CD4-positive, CD25-positive, alpha-beta regulatory T cell (primary cell): Measurements from ENCODE around the gene SOAT2. TPM values are rescaled to one million over a fixed set of nuclear protein-coding genes. Genes with fewer than 3 reads are reported as not detected.
A peak's percentile ranks its signal among the peaks of the same experiment; 100 is the strongest.

Experiments
- ATAC-seq, 2 donors: fragments of 150-1000 bp; cut with Tn5 transposase; one replicate each; pipeline ENCODE4 v1.10.0; 2021; ENCODE audit warnings: low read depth in 2 of 2, moderate number of reproducible peaks in 2 of 2, moderate library complexity in 1 of 2
- DNase-seq, 3 donors: peaks; one replicate each; pipeline versions ENCODE4 v3.0.0 to v3.0.0-alpha.2; 2012 to 2022; ENCODE audit warnings: mixed read lengths in 1 of 3
- H3K27ac ChIP-seq: one replicate; pipeline ENCODE4 v1.7.0; 2013; ENCODE audit warnings: mild to moderate bottlenecking, low read length; ENCODE audit not compliant: insufficient read depth, poor library complexity, severe bottlenecking
- H3K27me3 ChIP-seq: one replicate; pipeline ENCODE4 v1.7.0; 2013; ENCODE audit warnings: low read length; ENCODE audit not compliant: control insufficient read depth, insufficient read depth
- H3K36me3 ChIP-seq: one replicate; pipeline ENCODE4 v1.7.0; 2013; ENCODE audit warnings: mild to moderate bottlenecking, low read length, moderate library complexity; ENCODE audit not compliant: control insufficient read depth, insufficient read depth
- H3K4me1 ChIP-seq: 2 replicates; pipeline ENCODE4 v1.7.0; 2013; ENCODE audit warnings: mild to moderate bottlenecking, low read length; ENCODE audit not compliant: insufficient read depth, control insufficient read depth, poor library complexity, severe bottlenecking
- H3K4me3 ChIP-seq: one replicate; pipeline ENCODE4 v1.7.0; 2013; ENCODE audit warnings: low read depth, mild to moderate bottlenecking, low read length, moderate library complexity
- H3K9me3 ChIP-seq, 2 experiments: 1 replicate in 1 of 2; 2 replicates in 1 of 2; pipeline ENCODE4 v1.7.0; 2013; ENCODE audit warnings: low read length in 2 of 2, mild to moderate bottlenecking in 1 of 2, moderate library complexity in 1 of 2; ENCODE audit not compliant: control insufficient read depth in 2 of 2
- H3K27ac Mint-ChIP-seq, 3 donors: one replicate each; pipeline ENCODE4 v1.8.0; 2020 to 2022; ENCODE audit warnings: mild to moderate bottlenecking in 3 of 3, mixed read lengths in 3 of 3, moderate library complexity in 2 of 3
- H3K27me3 Mint-ChIP-seq: one replicate; pipeline ENCODE4 v1.8.0; 2022; ENCODE audit warnings: mild to moderate bottlenecking, mixed read lengths
- H3K36me3 Mint-ChIP-seq: one replicate; pipeline ENCODE4 v1.8.0; 2020; ENCODE audit warnings: mixed read lengths
- H3K4me1 Mint-ChIP-seq, 4 donors: one replicate each; pipeline ENCODE4 v1.8.0; 2020 to 2022; ENCODE audit warnings: mixed read lengths in 4 of 4, mild to moderate bottlenecking in 1 of 4
- H3K4me3 Mint-ChIP-seq, 4 donors: one replicate each; pipeline ENCODE4 v1.8.0; 2020 to 2022; ENCODE audit warnings: mild to moderate bottlenecking in 4 of 4, mixed read lengths in 4 of 4, moderate library complexity in 3 of 4
- H3K9me3 Mint-ChIP-seq, 7 donors: one replicate each; pipeline ENCODE4 v1.8.0; 2020 to 2022; ENCODE audit warnings: mixed read lengths in 7 of 7, mild to moderate bottlenecking in 3 of 7, moderate library complexity in 2 of 7
- polyA plus RNA-seq, 4 donors: library from polyadenylated mRNA; unstranded; fragments of 300-500 nt; fragmentation: Illumina TruSeq; gene quantifications; one replicate each; pipeline ENCODE4 v1.2.3, GENCODE V29; 2021
- total RNA-seq: library from RNA; stranded (reverse); gene quantifications from one replicate; pipeline ENCODE4 v1.2.3, GENCODE V29; 2022

SOAT2 gene
- total and polyA plus RNA-seq, 5 donors from 2014 or later: 0.37 TPM; not detected in 4

DNA sequence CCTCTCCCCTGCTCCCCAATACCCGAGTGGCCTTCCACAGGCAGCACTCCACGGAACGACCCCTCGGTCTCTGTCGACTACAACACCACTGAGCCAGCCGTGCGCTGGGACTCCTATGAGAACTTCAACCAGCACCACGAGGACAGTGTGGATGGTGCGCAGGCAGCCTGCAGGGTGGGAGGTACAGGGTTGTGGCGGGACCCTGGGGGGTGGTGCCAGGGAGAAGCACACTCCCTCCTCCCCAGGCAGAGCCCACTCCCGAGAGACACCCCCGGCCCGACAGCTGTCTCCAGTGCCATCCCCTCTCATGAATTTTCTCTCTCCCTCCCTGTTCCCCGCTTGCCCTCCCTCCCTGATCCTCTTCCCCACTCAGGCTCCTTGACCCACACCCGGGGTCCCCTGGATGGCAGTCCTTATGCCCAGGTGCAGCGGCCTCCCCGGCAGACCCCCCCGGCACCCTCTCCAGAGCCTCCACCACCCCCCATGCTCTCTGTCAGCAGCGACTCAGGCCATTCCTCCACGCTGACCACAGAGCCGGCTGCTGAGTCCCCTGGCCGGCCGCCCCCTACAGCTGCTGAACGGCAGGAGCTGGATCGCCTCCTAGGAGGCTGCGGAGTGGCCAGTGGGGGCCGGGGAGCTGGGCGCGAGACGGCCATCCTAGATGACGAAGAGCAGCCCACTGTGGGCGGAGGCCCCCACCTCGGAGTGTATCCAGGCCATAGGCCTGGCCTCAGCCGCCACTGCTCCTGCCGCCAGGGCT, 44.4 kb upstream of the SOAT2 start:
- Histone ChIP-seq H3K9me3 (no peaks in the 10 kb centered on the region), H3K4me3 (no peak overlapping the region), H3K4me1 (peaks cover 10% of the 10 kb centered on the region), H3K27ac (no peak overlapping the region), H3K36me3 (no peaks in the 10 kb centered on the region), H3K27me3 (no peaks in the 10 kb centered on the region)
- Mint-ChIP-seq H3K4me3 (no peak overlapping the region), H3K27ac (no peak overlapping the region), H3K9me3 (no peaks in the 10 kb centered on the region), H3K4me1 (peaks cover 0 to 7% (median 2%) of the 10 kb centered on the region in 4 donors), H3K36me3 (no peaks in the 10 kb centered on the region), H3K27me3 (peaks cover 4% of the 10 kb centered on the region)
- DNase-seq: no peak
- ATAC-seq: no peak

DNA sequence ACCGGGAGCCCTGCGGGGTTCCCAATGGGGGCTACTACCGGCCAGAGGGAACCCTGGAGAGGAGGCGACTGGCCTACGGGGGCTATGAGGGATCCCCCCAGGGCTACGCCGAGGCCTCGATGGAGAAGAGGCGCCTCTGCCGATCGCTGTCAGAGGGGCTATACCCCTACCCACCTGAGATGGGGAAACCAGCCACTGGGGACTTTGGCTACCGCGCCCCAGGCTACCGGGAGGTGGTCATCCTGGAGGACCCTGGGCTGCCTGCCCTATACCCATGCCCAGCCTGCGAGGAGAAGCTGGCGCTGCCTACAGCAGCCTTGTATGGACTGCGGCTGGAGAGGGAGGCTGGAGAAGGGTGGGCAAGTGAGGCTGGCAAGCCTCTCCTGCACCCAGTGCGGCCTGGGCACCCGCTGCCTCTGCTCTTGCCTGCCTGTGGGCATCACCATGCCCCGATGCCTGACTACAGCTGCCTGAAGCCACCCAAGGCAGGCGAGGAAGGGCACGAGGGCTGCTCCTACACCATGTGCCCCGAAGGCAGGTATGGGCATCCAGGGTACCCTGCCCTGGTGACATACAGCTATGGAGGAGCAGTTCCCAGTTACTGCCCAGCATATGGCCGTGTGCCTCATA, 43.7 kb upstream of the SOAT2 start:
- H3K4me3 ChIP-seq: no peak overlapping the region
- no peak overlapping the region for H3K27ac Mint-ChIP-seq

DNA sequence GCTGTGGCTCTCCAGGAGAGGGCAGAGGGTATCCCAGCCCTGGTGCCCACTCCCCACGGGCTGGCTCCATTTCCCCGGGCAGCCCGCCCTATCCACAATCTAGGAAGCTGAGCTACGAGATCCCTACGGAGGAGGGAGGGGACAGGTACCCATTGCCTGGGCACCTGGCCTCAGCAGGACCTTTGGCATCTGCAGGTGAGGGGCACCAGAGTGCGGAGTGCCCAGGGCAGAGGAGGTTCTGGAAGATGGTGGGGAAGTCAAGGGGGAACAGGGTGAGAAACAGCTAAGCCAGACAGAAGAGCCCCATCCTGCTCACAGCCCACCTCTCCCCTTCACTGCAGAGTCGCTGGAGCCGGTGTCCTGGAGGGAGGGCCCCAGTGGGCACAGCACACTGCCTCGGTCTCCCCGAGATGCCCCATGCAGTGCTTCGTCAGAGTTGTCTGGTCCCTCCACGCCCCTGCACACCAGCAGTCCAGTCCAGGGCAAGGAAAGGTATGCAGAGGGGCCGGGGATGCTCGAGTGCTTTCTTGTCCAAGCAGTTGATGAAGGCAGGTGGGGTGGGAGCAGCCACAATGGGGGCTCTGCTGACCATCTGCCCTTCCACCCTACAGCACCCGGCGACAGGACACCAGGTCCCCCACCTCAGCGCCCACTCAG, 43.1 kb upstream of the SOAT2 start:
- Histone ChIP-seq H3K27me3 (no peaks in the 10 kb centered on the region), H3K9me3 (no peaks in the 10 kb centered on the region), H3K4me1 (no peaks in the 10 kb centered on the region), H3K36me3 (peaks cover 8% of the 10 kb centered on the region), H3K27ac (no peak overlapping the region), H3K4me3 (no peak overlapping the region)
- Mint-ChIP-seq H3K9me3 (no peaks in the 10 kb centered on the region), H3K4me1 (peaks cover 0 to 7% (median 2%) of the 10 kb centered on the region in 4 donors), H3K27ac (no peak overlapping the region), H3K4me3 (no peak overlapping the region), H3K27me3 (peaks cover 4% of the 10 kb centered on the region), H3K36me3 (peaks cover 8% of the 10 kb centered on the region)
- DNase-seq (no peak), ATAC-seq (no peak)

More for the DNA sequence above, 43.7 kb upstream of the SOAT2 start:
- no peaks in the 10 kb centered on the region for H3K27me3 ChIP-seq
- H3K9me3 ChIP-seq: no peaks in the 10 kb centered on the region
- Mint-ChIP-seq H3K27me3 (peaks cover 4% of the 10 kb centered on the region), H3K36me3 (peaks cover 2% of the 10 kb centered on the region), H3K9me3 (no peaks in the 10 kb centered on the region), H3K4me3 (no peak overlapping the region), H3K4me1 (peaks cover 0 to 5% (median 1%) of the 10 kb centered on the region in 4 donors)
- H3K27ac ChIP-seq: no peak overlapping the region
- peaks cover 5% of the 10 kb centered on the region for H3K36me3 ChIP-seq
- DNase-seq: no peak
- H3K4me1 ChIP-seq: peaks cover 3% of the 10 kb centered on the region
- no peak for ATAC-seq

DNA sequence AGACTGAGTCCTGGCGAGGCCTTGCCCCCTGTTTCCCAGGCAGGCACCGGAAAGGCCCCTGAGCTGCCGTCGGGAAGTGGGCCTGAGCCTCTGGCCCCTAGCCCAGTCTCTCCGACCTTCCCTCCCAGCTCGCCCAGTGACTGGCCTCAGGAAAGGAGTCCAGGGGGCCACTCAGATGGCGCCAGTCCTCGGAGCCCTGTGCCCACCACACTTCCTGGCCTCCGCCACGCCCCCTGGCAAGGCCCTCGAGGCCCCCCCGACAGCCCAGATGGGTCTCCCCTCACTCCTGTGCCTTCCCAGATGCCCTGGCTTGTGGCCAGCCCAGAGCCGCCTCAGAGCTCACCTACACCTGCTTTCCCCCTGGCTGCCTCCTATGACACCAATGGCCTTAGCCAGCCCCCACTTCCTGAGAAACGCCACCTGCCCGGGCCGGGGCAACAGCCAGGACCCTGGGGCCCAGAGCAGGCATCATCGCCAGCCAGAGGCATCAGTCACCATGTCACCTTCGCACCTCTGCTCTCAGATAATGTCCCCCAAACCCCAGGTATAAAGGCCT, 42.5 kb upstream of the SOAT2 start:
- Mint-ChIP-seq H3K36me3 (peaks cover 10% of the 10 kb centered on the region), H3K4me1 (peaks cover 0 to 9% (median 3%) of the 10 kb centered on the region in 4 donors), H3K27me3 (no peaks in the 10 kb centered on the region), H3K9me3 (no peaks in the 10 kb centered on the region), H3K4me3 (no peak overlapping the region), H3K27ac (peak overlapping the region in 1 of 3 donors; percentile 46)
- Histone ChIP-seq H3K4me3 (no peak overlapping the region), H3K27me3 (no peaks in the 10 kb centered on the region), H3K36me3 (peaks cover 13% of the 10 kb centered on the region), H3K4me1 (no peaks in the 10 kb centered on the region), H3K9me3 (no peaks in the 10 kb centered on the region), H3K27ac (no peak overlapping the region)
- ATAC-seq (no peak), DNase-seq (no peak)

DNA sequence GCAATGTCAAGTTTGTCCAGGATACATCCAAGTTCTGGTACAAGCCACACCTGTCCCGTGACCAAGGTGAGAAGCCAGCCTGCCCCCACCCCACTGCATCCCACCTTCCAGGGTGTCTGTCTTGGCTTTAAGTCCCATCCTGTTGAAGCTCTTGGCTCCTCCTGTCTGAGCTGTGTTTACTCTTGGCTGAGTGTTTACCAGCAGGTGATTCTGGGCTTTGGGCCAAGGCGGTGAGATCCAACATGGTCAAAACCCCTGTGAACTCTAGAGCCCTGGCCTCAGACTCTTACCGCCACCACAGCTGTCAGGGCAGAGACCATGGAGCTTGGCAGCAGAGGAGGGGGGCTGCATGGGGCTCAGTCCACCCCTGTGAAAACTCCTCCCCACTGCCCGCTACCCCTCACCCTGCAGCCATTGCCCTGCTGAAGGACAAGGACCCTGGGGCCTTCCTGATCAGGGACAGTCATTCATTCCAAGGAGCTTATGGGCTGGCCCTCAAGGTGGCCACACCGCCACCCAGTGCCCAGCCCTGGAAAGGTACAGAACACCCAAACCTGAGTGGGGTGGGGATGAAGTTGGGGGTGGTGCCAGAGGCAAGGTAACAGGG, 41.8 kb upstream of the SOAT2 start:
- no peaks in the 10 kb centered on the region for H3K4me1 ChIP-seq
- Mint-ChIP-seq H3K36me3 (peaks cover 17% of the 10 kb centered on the region), H3K4me3 (no peak overlapping the region), H3K4me1 (peaks cover 0 to 14% (median 6%) of the 10 kb centered on the region in 4 donors), H3K27ac (peak overlapping the region; percentile 29 to 76 (median 46)), H3K9me3 (no peaks in the 10 kb centered on the region), H3K27me3 (no peaks in the 10 kb centered on the region)
- ATAC-seq: no peak
- H3K4me3 ChIP-seq: no peak overlapping the region
- DNase-seq: no peak
- no peaks in the 10 kb centered on the region for H3K9me3 ChIP-seq
- no peak overlapping the region for H3K27ac ChIP-seq
- H3K27me3 ChIP-seq: no peaks in the 10 kb centered on the region
- peaks cover 17% of the 10 kb centered on the region for H3K36me3 ChIP-seq

DNA sequence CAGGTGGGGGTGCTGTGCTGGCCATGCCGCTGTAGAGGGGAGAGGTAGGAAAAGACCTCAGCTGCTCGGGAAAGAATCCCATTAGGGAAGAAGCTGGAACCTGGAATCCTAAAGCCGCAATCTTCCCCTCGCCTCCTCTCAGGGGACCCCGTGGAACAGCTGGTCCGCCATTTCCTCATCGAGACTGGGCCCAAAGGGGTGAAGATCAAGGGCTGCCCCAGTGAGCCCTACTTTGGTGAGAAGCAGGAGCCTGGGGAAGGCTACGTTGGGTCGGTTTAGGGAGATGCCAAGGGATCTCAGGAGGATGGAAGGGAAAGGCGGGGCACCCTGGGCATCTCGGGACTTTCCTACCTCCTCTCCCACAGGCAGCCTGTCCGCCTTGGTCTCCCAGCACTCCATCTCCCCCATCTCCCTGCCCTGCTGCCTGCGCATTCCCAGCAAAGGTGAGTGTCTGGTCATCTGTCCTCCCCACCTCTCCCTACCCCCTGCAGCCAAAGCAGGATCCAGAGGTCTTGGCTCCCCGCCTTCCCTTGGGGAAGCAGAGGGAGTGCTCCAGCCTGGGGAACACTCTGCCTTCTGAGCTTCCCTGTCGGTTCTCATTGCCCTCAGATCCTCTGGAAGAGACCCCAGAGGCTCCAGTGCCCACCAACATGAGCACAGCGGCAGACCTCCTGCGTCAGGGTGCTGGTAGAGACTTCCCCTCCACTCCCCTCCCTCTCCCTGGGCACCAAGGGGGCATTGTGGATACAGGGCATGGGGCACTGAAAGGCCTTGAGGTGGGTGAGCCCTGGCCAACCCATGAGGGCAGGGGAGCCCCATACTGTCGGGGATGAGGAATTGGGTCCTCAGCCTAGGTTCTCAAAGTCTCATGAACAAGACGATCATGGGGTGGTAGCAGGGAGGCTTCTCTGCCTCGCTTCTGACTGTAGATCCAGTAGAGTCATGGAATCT, 41.0 kb upstream of the SOAT2 start:
- H3K9me3 Mint-ChIP-seq: no peaks in the 10 kb centered on the region
- H3K4me3 ChIP-seq: no peak overlapping the region
- H3K4me3 Mint-ChIP-seq: no peak overlapping the region
- no peaks in the 10 kb centered on the region for H3K27me3 ChIP-seq
- H3K27me3 Mint-ChIP-seq: no peaks in the 10 kb centered on the region
- ATAC-seq (no peak), DNase-seq (no peak)
- H3K27ac Mint-ChIP-seq: no peak overlapping the region
- H3K9me3 ChIP-seq: no peaks in the 10 kb centered on the region
- H3K27ac ChIP-seq: no peak overlapping the region
- H3K36me3 Mint-ChIP-seq: peaks cover 19% of the 10 kb centered on the region
- H3K36me3 ChIP-seq: peaks cover 17% of the 10 kb centered on the region
- no peaks in the 10 kb centered on the region for H3K4me1 ChIP-seq
- H3K4me1 Mint-ChIP-seq: peaks cover 0 to 14% (median 5%) of the 10 kb centered on the region in 4 donors
